Measurements from ENCODE around the gene TRAM2.

DNA sequence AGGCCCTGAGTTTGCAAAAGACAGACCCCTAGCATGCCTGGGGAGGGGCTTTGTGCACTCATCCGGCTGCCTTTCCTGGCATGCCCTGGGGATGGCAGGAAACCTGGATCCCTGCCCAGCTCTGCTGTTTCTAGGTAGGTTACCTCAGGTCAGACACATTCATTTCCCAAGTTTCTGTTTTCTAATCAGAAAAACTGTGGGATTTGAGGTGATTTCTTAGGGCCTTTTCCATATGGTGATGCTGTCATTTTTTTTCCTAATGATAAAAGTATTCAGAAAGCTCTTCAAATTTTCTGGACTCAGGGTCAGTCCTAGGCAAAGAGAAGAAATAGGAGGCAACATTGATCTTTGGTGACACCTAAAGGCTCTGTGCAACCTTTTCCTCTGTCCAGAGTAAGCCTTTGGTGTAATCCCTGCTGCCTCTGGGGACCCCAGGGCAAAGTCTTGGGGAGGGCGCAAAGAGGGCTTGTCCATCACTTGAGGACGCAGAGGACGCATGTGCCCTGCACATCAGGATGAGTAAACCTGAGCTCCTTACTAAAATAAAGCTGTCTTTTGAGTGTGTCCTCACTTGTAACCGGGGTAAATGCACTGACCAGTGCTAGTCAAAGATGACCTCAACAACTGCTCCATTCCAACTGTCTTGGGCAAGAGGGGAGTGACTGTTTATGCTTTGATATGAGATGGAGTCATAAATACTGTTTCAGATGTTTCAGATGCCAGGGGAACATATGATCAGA lies 13.5 kb upstream of the TRAM2 start:
- TF ChIP-seq, protein P1, sequence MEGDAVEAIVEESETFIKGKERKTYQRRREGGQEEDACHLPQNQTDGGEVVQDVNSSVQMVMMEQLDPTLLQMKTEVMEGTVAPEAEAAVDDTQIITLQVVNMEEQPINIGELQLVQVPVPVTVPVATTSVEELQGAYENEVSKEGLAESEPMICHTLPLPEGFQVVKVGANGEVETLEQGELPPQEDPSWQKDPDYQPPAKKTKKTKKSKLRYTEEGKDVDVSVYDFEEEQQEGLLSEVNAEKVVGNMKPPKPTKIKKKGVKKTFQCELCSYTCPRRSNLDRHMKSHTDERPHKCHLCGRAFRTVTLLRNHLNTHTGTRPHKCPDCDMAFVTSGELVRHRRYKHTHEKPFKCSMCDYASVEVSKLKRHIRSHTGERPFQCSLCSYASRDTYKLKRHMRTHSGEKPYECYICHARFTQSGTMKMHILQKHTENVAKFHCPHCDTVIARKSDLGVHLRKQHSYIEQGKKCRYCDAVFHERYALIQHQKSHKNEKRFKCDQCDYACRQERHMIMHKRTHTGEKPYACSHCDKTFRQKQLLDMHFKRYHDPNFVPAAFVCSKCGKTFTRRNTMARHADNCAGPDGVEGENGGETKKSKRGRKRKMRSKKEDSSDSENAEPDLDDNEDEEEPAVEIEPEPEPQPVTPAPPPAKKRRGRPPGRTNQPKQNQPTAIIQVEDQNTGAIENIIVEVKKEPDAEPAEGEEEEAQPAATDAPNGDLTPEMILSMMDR (IDR thresholded peaks at IDR 0.05; ENCODE audit: low read depth, low read length) = peak; percentile 40
- no peak for TF ChIP-seq EZH2phosphoT487 (IDR thresholded peaks at IDR 0.05; ENCODE audit: low read depth)

Measured in OCI-LY3 (cell line).